WTC11 (cell line): ENCODE data around the gene TPM2. TPM values are rescaled to one million over a fixed set of nuclear protein-coding genes. Genes with fewer than 3 reads are reported as not detected.

Source experiments
- ATAC-seq: fragments of 200-7000 bp; cut with Tn5 transposase; 2 replicates; pipeline ENCODE4 v1.10.0; 2021; ENCODE audit warnings: mild to moderate bottlenecking, moderate library complexity
- CTCF ChIA-PET: fragments of 300-600 bp; sonication (Branson Sonifier 250); formaldehyde crosslinking; loops from one replicate; lab custom pipeline; 2021; ENCODE audit warnings: antibody characterized with exemption; lab: Charles Lee
- POLR2A ChIA-PET: fragments of 350-600 bp; sonication (Branson Sonifier 250); formaldehyde crosslinking; loops from one replicate; lab custom pipeline; 2021; ENCODE audit warnings: antibody characterized with exemption; lab: Charles Lee
- DNase-seq: peaks from one replicate; pipeline ENCODE4 v3.0.0; 2021; ENCODE audit warnings: low spot score
- H3K27ac Mint-ChIP-seq: 2 replicates; pipeline ENCODE4 v1.8.0; 2021; ENCODE audit warnings: mixed read lengths
- H3K27me3 Mint-ChIP-seq: 2 replicates; pipeline ENCODE4 v1.8.0; 2021; ENCODE audit warnings: low read depth, mild to moderate bottlenecking, moderate library complexity, mixed read lengths
- H3K36me3 Mint-ChIP-seq: 2 replicates; pipeline ENCODE4 v1.8.0; 2021; ENCODE audit warnings: mixed read lengths
- H3K4me1 Mint-ChIP-seq: 2 replicates; pipeline ENCODE4 v1.8.0; 2022; ENCODE audit warnings: mixed read lengths
- H3K4me3 Mint-ChIP-seq: 2 replicates; pipeline ENCODE4 v1.8.0; 2021; ENCODE audit warnings: mild to moderate bottlenecking, moderate library complexity, mixed read lengths
- H3K9me3 Mint-ChIP-seq: 2 replicates; pipeline ENCODE4 v1.8.0; 2021; ENCODE audit warnings: mixed read lengths
- AFF4 ChIP-seq: sonication (generic); formaldehyde crosslinking; IDR thresholded peaks from 2 replicates; pipeline ENCODE4 v1.8.1; 2023; ENCODE audit warnings: mild to moderate bottlenecking, missing genetic modification reagents, borderline replicate concordance
- CBFB ChIP-seq: sonication (generic); formaldehyde crosslinking; IDR thresholded peaks from 2 replicates; pipeline ENCODE4 v1.8.1; 2022; ENCODE audit warnings: mild to moderate bottlenecking, low read depth, missing genetic modification reagents
- EMX1 ChIP-seq: fragments of 250-450 bp; sonication (Bioruptor Pico); IDR thresholded peaks from 2 replicates; pipeline ENCODE4 v1.8.0; 2021; ENCODE audit warnings: mild to moderate bottlenecking
- FOXK1 ChIP-seq: sonication (generic); formaldehyde crosslinking; IDR thresholded peaks from 2 replicates; pipeline ENCODE4 v1.8.0; 2022; ENCODE audit warnings: mild to moderate bottlenecking, moderate library complexity, missing genetic modification reagents
- GRHL2 ChIP-seq: fragments of 250-450 bp; sonication (Bioruptor Pico); IDR thresholded peaks from 2 replicates; pipeline ENCODE4 v1.8.0; 2022; ENCODE audit warnings: mild to moderate bottlenecking, moderate library complexity; ENCODE audit not compliant: insufficient replicate concordance, severe bottlenecking
- GTF2I ChIP-seq: fragments of 250-450 bp; sonication (Bioruptor Pico); conservative IDR thresholded peaks from 2 replicates; pipeline ENCODE4 v1.4.0; 2021; ENCODE audit warnings: mild to moderate bottlenecking
- HMGA2 ChIP-seq: fragments of 250-450 bp; sonication (Bioruptor Pico); IDR thresholded peaks from 2 replicates; pipeline ENCODE4 v1.4.0; 2021; ENCODE audit warnings: mild to moderate bottlenecking, moderate library complexity
- MLX ChIP-seq: sonication (generic); formaldehyde crosslinking; IDR thresholded peaks from 2 replicates; pipeline ENCODE4 v1.8.1; 2023; ENCODE audit warnings: mild to moderate bottlenecking, missing genetic modification reagents, moderate library complexity
- NFYB ChIP-seq: sonication (generic); formaldehyde crosslinking; conservative IDR thresholded peaks from 2 replicates; pipeline ENCODE4 v1.8.0; 2022; ENCODE audit warnings: low read depth, missing genetic modification reagents
- NR2C2 ChIP-seq: sonication (generic); formaldehyde crosslinking; IDR thresholded peaks from 2 replicates; pipeline ENCODE4 v1.8.0; 2022; ENCODE audit warnings: mild to moderate bottlenecking, missing genetic modification reagents
- RELA ChIP-seq: sonication (generic); formaldehyde crosslinking; IDR thresholded peaks from 2 replicates; pipeline ENCODE4 v1.8.1; 2022; ENCODE audit warnings: missing genetic modification reagents, mild to moderate bottlenecking, borderline replicate concordance
- SP1 ChIP-seq: sonication (generic); formaldehyde crosslinking; conservative IDR thresholded peaks from 2 replicates; pipeline ENCODE4 v1.8.1; 2022; ENCODE audit warnings: missing genetic modification reagents
- USF1 ChIP-seq: sonication (generic); formaldehyde crosslinking; IDR thresholded peaks from 2 replicates; pipeline ENCODE4 v1.8.0; 2022; ENCODE audit warnings: mild to moderate bottlenecking, missing genetic modification reagents
- ZNF138 ChIP-seq: sonication (generic); formaldehyde crosslinking; conservative IDR thresholded peaks from 2 replicates; pipeline ENCODE4 v1.8.1; 2022; ENCODE audit warnings: mild to moderate bottlenecking, moderate library complexity, missing genetic modification reagents
- ZSCAN18 ChIP-seq: fragments of 250-450 bp; sonication (Bioruptor Pico); IDR thresholded peaks from 2 replicates; pipeline ENCODE4 v2.1.2; 2022; ENCODE audit warnings: mild to moderate bottlenecking, moderate library complexity
- total RNA-seq: library from RNA; stranded (reverse); gene quantifications from 3 replicates; pipeline ENCODE4 v1.2.3, GENCODE V29; 2021
- TF ChIP-seq, protein P1 (sequence below): sonication (generic); formaldehyde crosslinking; IDR thresholded peaks from 2 replicates; pipeline ENCODE4 v1.8.1; 2023; ENCODE audit warnings: mild to moderate bottlenecking, missing genetic modification reagents
- TF ChIP-seq, protein P2 (sequence below): fragments of 200-600 bp; IDR thresholded peaks from 2 replicates; pipeline ENCODE4 v1.8.0; 2022; ENCODE audit warnings: antibody characterized with exemption
- TF ChIP-seq, protein P3 (sequence below): sonication (generic); formaldehyde crosslinking; conservative IDR thresholded peaks from 2 replicates; pipeline ENCODE4 v1.8.1; 2023; ENCODE audit warnings: mild to moderate bottlenecking, low read depth, missing genetic modification reagents, moderate library complexity
- TF ChIP-seq, protein P4 (sequence below): sonication (generic); formaldehyde crosslinking; conservative IDR thresholded peaks from 2 replicates; pipeline ENCODE4 v1.8.1; 2022; ENCODE audit warnings: mild to moderate bottlenecking, missing genetic modification reagents

The TPM2 gene
- total RNA-seq, 1 experiment from 2014 or later: 146 TPM

DNA sequence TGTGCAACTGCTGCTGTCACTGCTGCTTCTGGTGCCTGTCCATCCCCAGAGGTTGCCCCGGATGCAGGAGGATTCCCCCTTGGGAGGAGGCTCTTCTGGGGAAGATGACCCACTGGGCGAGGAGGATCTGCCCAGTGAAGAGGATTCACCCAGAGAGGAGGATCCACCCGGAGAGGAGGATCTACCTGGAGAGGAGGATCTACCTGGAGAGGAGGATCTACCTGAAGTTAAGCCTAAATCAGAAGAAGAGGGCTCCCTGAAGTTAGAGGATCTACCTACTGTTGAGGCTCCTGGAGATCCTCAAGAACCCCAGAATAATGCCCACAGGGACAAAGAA lies 15.7 kb downstream of the TPM2 start (continued):
- TF ChIP-seq NR2C2 (CRISPR knock-in tag) (no peak), RELA (CRISPR knock-in tag) (no peak)
- TF ChIP-seq, protein P1, sequence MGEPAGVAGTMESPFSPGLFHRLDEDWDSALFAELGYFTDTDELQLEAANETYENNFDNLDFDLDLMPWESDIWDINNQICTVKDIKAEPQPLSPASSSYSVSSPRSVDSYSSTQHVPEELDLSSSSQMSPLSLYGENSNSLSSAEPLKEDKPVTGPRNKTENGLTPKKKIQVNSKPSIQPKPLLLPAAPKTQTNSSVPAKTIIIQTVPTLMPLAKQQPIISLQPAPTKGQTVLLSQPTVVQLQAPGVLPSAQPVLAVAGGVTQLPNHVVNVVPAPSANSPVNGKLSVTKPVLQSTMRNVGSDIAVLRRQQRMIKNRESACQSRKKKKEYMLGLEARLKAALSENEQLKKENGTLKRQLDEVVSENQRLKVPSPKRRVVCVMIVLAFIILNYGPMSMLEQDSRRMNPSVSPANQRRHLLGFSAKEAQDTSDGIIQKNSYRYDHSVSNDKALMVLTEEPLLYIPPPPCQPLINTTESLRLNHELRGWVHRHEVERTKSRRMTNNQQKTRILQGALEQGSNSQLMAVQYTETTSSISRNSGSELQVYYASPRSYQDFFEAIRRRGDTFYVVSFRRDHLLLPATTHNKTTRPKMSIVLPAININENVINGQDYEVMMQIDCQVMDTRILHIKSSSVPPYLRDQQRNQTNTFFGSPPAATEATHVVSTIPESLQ: no peak

- CTCF ChIA-PET: interaction anchor here (1.0 to 1.3 kb wide), 2 partner anchors 23 to 120 kb away, joined by 3 to 4 read pairs; no protein-coding TSS in a partner anchor
- ATAC-seq (no peak), DNase-seq (no peak)
- Mint-ChIP-seq H3K36me3 (no peaks in the 10 kb centered on the region), H3K4me1 (peaks cover 9% of the 10 kb centered on the region), H3K4me3 (peak within 1 kb of the TSS; percentile 69), H3K9me3 (no peaks in the 10 kb centered on the region), H3K27me3 (peaks cover 30% of the 10 kb centered on the region), H3K27ac (no peak within 1 kb of the TSS)
- TF ChIP-seq CBFB (CRISPR knock-in tag) (no peak), SP1 (CRISPR knock-in tag) (no peak), NFYB (CRISPR knock-in tag) (no peak), GTF2I (CRISPR knock-in tag) (no peak), USF1 (no peak), MLX (CRISPR knock-in tag) (no peak), GRHL2 (CRISPR knock-in tag) (no peak), AFF4 (CRISPR knock-in tag) (no peak), FOXK1 (CRISPR knock-in tag) (no peak), HMGA2 (no peak), ZSCAN18 (CRISPR knock-in tag) (no peak), ZNF138 (CRISPR knock-in tag) (no peak), NR2C2 (CRISPR knock-in tag) (no peak), EMX1 (no peak)
- TF ChIP-seq, protein P2, sequence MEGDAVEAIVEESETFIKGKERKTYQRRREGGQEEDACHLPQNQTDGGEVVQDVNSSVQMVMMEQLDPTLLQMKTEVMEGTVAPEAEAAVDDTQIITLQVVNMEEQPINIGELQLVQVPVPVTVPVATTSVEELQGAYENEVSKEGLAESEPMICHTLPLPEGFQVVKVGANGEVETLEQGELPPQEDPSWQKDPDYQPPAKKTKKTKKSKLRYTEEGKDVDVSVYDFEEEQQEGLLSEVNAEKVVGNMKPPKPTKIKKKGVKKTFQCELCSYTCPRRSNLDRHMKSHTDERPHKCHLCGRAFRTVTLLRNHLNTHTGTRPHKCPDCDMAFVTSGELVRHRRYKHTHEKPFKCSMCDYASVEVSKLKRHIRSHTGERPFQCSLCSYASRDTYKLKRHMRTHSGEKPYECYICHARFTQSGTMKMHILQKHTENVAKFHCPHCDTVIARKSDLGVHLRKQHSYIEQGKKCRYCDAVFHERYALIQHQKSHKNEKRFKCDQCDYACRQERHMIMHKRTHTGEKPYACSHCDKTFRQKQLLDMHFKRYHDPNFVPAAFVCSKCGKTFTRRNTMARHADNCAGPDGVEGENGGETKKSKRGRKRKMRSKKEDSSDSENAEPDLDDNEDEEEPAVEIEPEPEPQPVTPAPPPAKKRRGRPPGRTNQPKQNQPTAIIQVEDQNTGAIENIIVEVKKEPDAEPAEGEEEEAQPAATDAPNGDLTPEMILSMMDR: no peak
- TF ChIP-seq, protein P3, sequence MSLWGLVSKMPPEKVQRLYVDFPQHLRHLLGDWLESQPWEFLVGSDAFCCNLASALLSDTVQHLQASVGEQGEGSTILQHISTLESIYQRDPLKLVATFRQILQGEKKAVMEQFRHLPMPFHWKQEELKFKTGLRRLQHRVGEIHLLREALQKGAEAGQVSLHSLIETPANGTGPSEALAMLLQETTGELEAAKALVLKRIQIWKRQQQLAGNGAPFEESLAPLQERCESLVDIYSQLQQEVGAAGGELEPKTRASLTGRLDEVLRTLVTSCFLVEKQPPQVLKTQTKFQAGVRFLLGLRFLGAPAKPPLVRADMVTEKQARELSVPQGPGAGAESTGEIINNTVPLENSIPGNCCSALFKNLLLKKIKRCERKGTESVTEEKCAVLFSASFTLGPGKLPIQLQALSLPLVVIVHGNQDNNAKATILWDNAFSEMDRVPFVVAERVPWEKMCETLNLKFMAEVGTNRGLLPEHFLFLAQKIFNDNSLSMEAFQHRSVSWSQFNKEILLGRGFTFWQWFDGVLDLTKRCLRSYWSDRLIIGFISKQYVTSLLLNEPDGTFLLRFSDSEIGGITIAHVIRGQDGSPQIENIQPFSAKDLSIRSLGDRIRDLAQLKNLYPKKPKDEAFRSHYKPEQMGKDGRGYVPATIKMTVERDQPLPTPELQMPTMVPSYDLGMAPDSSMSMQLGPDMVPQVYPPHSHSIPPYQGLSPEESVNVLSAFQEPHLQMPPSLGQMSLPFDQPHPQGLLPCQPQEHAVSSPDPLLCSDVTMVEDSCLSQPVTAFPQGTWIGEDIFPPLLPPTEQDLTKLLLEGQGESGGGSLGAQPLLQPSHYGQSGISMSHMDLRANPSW (CRISPR knock-in tag): no peak
- TF ChIP-seq, protein P4, sequence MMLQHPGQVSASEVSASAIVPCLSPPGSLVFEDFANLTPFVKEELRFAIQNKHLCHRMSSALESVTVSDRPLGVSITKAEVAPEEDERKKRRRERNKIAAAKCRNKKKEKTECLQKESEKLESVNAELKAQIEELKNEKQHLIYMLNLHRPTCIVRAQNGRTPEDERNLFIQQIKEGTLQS (CRISPR knock-in tag): no peak
- POLR2A ChIA-PET: interaction anchor here (1.0 kb wide), 1 partner anchor 9 kb away, joined by 4 read pairs; the partner anchor contains the start of gene ARHGEF39
Measured at GRCh38 chr9:35673132-35674024, 16.3 kb downstream of the TPM2 start, which contains the start of gene CA9. CA9 (plus strand) TSS chr9:35673928; CDS start chr9:35673960, 32 bp downstream.
